DOHH2 (cell line): ENCODE measurements around the gene IL34.

Source experiments
- EZH2phosphoT487 ChIP-seq: fragments of 200-600 bp; sonication (generic); IDR thresholded peaks from 2 replicates; pipeline ENCODE4 v1.6.1; 2017; ENCODE audit warnings: borderline replicate concordance, mild to moderate bottlenecking, antibody characterized with exemption, low read length, moderate library complexity, mixed read lengths
- TF ChIP-seq, protein P1 (sequence below): fragments of 200-600 bp; sonication (generic); IDR thresholded peaks from one replicate; pipeline ENCODE4 v1.5.1; 2014; ENCODE audit warnings: antibody characterized with exemption, mild to moderate bottlenecking, low read depth, low read length; ENCODE audit not compliant: poor library complexity, severe bottlenecking

DNA sequence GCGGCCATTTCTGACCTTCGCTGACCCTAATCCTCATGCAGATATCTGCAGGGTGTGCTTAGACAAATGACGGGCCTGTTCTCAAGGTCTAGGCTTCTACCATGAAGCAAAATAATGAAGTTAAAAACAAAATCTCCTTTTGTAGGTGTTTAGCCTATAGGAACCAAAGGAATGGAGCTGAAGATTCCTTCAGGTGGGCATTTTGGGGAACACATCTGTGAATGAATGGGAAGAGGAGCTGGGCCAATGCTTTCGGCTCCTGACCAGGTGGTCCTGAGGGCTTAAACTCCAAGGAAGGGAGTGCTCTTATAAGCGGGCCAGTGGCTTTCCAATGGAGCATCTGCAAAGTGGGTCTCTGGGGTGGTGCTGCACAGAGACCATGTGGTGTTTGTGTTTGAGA is 14.1 kb upstream of the IL34 start:
- TF ChIP-seq, protein P1, sequence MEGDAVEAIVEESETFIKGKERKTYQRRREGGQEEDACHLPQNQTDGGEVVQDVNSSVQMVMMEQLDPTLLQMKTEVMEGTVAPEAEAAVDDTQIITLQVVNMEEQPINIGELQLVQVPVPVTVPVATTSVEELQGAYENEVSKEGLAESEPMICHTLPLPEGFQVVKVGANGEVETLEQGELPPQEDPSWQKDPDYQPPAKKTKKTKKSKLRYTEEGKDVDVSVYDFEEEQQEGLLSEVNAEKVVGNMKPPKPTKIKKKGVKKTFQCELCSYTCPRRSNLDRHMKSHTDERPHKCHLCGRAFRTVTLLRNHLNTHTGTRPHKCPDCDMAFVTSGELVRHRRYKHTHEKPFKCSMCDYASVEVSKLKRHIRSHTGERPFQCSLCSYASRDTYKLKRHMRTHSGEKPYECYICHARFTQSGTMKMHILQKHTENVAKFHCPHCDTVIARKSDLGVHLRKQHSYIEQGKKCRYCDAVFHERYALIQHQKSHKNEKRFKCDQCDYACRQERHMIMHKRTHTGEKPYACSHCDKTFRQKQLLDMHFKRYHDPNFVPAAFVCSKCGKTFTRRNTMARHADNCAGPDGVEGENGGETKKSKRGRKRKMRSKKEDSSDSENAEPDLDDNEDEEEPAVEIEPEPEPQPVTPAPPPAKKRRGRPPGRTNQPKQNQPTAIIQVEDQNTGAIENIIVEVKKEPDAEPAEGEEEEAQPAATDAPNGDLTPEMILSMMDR = no peak
- TF ChIP-seq EZH2phosphoT487 = no peak
